HUES48 (cell line): ENCODE data around the gene CYSTM1.
A peak's percentile ranks its signal among the peaks of the same experiment; 100 is the strongest.

Source experiments
- H3K27ac ChIP-seq: one replicate; pipeline ENCODE4 v1.7.0; 2013; ENCODE audit warnings: low read depth, low read length, inconsistent platforms
- H3K27me3 ChIP-seq: 2 replicates; pipeline ENCODE4 v1.6.1; 2013; ENCODE audit warnings: mild to moderate bottlenecking, low read length; ENCODE audit not compliant: control insufficient read depth, insufficient read depth
- H3K36me3 ChIP-seq: 2 replicates; pipeline ENCODE4 v1.6.1; 2013; ENCODE audit warnings: low read length; ENCODE audit not compliant: control insufficient read depth, insufficient read depth
- H3K4me1 ChIP-seq: 2 replicates; pipeline ENCODE4 v1.6.1; 2013; ENCODE audit warnings: mild to moderate bottlenecking, low read length; ENCODE audit not compliant: control insufficient read depth, insufficient read depth
- H3K4me3 ChIP-seq: 2 replicates; pipeline ENCODE4 v1.5.1; 2013; ENCODE audit warnings: mild to moderate bottlenecking, low read depth, low read length
- H3K9ac ChIP-seq: 2 replicates; pipeline ENCODE4 v1.6.1; 2013; ENCODE audit warnings: mild to moderate bottlenecking, low read depth, low read length, moderate library complexity
- H3K9me3 ChIP-seq: 2 replicates; pipeline ENCODE4 v1.6.1; 2013; ENCODE audit warnings: low read length; ENCODE audit not compliant: control insufficient read depth, insufficient read depth

CYSTM1 gene

DNA sequence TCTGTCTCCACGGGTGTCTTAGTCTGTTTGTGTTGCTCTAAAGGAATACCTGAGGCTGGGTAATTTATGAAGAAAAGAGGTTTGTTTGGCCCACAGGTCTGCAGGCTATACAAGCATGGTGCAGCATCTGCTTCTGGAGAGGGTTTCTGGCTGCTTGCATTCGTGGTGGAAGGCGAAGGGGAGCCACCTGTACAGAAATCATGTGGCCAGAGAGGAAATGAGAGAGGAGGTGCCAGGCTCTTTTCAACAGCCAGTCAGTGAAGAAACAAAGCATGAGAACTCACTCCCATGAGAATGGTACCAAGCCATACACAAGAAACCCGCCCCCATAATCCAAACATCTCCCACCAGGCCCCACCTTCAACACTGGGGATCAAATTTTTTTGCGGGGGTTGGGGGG, 74.5 kb downstream of the CYSTM1 start:
- H3K36me3 ChIP-seq: peaks cover 10% of the 10 kb centered on the region
- no peaks in the 10 kb centered on the region for H3K27me3 ChIP-seq
- no peak overlapping the region for H3K27ac ChIP-seq
- peaks cover 20% of the 10 kb centered on the region for H3K4me1 ChIP-seq
- H3K4me3 ChIP-seq: no peak overlapping the region
- H3K9me3 ChIP-seq: no peaks in the 10 kb centered on the region
- H3K9ac ChIP-seq: no peak overlapping the region

DNA sequence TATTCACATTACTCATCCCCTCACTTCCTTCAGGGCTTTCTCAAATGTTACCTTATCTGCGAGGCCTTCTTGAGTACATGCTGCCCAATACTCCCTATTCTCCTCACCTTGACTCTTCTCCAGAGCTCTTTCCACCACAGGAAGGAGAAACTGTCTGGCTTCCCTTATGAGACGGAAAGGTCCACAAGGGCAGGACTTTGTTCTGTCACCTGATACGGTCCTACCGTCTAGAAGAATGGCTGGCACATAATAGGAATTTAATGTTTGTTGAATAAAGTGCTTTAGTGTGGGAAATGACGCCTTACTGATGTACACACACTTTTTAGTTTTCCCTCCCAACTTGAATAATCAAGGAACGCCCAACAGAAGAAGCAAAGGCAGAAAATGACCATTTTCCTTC, 75.4 kb downstream of the CYSTM1 start:
- Histone ChIP-seq H3K36me3 (peaks cover 2% of the 10 kb centered on the region; the same call in 1 of the 2 replicates), H3K27ac (no peak overlapping the region)

DNA sequence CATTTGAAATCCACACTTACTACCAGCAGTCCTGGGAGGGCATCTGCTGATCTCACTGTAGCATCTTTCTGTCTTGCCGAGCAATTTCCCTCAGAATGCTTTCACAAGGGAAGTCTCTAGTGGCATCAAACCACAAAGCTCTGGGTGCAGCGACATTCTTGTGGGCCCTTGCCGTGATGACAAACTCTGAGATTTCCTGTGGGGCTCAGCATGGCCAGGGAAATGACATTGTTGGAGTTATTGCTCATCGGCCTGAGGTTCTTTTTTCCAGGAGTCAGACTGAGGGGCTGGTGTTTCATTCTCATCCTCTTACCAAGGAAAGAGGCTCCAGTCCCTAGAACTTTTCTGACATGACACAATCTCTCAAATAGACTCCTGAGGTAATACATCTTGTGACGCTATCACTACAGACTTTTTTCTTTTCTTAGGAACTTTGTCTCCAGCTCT, 76.6 kb downstream of the CYSTM1 start:
- H3K4me3 ChIP-seq: no peak overlapping the region
- H3K9me3 ChIP-seq: no peaks in the 10 kb centered on the region
- no peaks in the 10 kb centered on the region for H3K27me3 ChIP-seq
- no peak overlapping the region for H3K9ac ChIP-seq
- no peak overlapping the region for H3K27ac ChIP-seq
- no peaks in the 10 kb centered on the region; the same call in 1 of the 2 replicates for H3K36me3 ChIP-seq
- H3K4me1 ChIP-seq: peaks cover 7% of the 10 kb centered on the region; the same call in 1 of the 2 replicates

More for the DNA sequence above, 75.4 kb downstream of the CYSTM1 start:
- H3K9me3 ChIP-seq: no peaks in the 10 kb centered on the region
- no peak overlapping the region for H3K9ac ChIP-seq
- no peaks in the 10 kb centered on the region for H3K27me3 ChIP-seq
- peaks cover 15% of the 10 kb centered on the region for H3K4me1 ChIP-seq
- H3K4me3 ChIP-seq: no peak overlapping the region

GRCh38 chr5:140252470-140253126, 77.6 kb downstream of the CYSTM1 start:
- Histone ChIP-seq H3K27me3 (no peaks in the 10 kb centered on the region), H3K9ac (no peak overlapping the region), H3K4me1 (peaks cover 7% of the 10 kb centered on the region; the same call in 1 of the 2 replicates), H3K9me3 (no peaks in the 10 kb centered on the region), H3K4me3 (no peak overlapping the region), H3K27ac (no peak overlapping the region), H3K36me3 (no peaks in the 10 kb centered on the region; the same call in 1 of the 2 replicates)

DNA sequence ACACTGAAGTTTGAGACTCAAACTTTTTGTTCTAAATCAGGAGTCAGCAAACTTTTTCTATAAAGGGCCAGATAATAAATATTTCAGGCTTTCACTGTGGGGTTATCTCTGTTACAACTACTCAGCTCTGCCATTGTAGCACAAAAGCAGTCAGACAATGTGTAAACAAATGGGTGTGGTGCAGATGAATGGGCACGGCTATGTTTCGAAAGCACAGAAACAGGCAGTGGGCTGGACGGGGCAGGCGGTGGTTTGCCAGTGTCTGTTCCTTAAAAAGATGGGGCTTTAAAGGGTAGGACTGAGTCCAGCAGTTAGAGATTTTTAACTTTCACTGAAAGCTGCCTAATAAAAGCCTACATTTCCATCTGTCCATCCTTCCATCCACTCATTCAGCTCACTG, 79.0 kb downstream of the CYSTM1 start:
- Histone ChIP-seq H3K4me1 (peaks cover 7% of the 10 kb centered on the region; the same call in 1 of the 2 replicates), H3K27me3 (no peaks in the 10 kb centered on the region), H3K4me3 (no peak overlapping the region), H3K36me3 (no peaks in the 10 kb centered on the region; the same call in 1 of the 2 replicates), H3K27ac (no peak overlapping the region), H3K9ac (no peak overlapping the region), H3K9me3 (no peaks in the 10 kb centered on the region)

- Histone ChIP-seq H3K9me3 (no peaks in the 10 kb centered on the region; the same call in 1 of the 2 replicates), H3K4me1 (peaks cover 14% of the 10 kb centered on the region; the same call in 1 of the 2 replicates), H3K27me3 (no peaks in the 10 kb centered on the region), H3K27ac (no peak overlapping the region), H3K4me3 (no peak overlapping the region), H3K36me3 (no peaks in the 10 kb centered on the region; the same call in 1 of the 2 replicates), H3K9ac (no peak overlapping the region)
These were observed 80.6 kb downstream of the CYSTM1 start for GRCh38 chr5:140255460-140256157.

- Histone ChIP-seq H3K9ac (no peak overlapping the region), H3K36me3 (no peaks in the 10 kb centered on the region), H3K27ac (no peak overlapping the region), H3K4me3 (no peak overlapping the region), H3K9me3 (no peaks in the 10 kb centered on the region; the same call in 1 of the 2 replicates), H3K27me3 (no peaks in the 10 kb centered on the region), H3K4me1 (peaks cover 14% of the 10 kb centered on the region; the same call in 1 of the 2 replicates)
These were observed 81.7 kb downstream of the CYSTM1 start for GRCh38 chr5:140256726-140257125.

GRCh38 chr5:140258016-140258415, 83.0 kb downstream of the CYSTM1 start:
- Histone ChIP-seq H3K36me3 (peaks cover 3% of the 10 kb centered on the region; the same call in 1 of the 2 replicates), H3K9me3 (no peaks in the 10 kb centered on the region; the same call in 1 of the 2 replicates), H3K27ac (no peak overlapping the region), H3K4me3 (no peak overlapping the region), H3K27me3 (no peaks in the 10 kb centered on the region), H3K9ac (no peak overlapping the region), H3K4me1 (0 out of 2 replicates have a peak, but pooled peaks cover 8% of the 10 kb centered on the region)

DNA sequence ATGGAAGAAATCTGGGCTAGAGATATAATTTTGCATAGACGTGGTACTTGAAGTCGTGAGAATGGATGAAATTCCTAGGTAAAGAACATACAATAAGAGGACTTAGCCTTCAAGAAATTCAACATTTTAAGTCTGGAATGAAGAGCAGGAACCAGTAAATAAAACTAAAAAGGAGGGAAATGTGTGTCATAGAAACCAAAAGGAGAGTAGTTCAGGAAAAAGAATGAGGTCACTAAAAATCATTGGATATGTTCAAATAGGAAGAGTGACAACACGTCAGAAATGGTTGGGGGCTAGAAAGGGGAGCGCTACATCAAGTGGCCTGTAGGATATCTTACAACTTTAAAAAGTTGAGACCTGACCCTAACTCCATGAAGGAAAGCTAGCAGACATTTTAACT, 83.9 kb downstream of the CYSTM1 start:
- Histone ChIP-seq H3K9ac (no peak overlapping the region), H3K4me3 (no peak overlapping the region), H3K4me1 (0 out of 2 replicates have a peak, but pooled peaks cover 8% of the 10 kb centered on the region), H3K9me3 (no peaks in the 10 kb centered on the region; the same call in 1 of the 2 replicates), H3K36me3 (peaks cover 3% of the 10 kb centered on the region; the same call in 1 of the 2 replicates), H3K27ac (peak overlapping the region; percentile 9), H3K27me3 (no peaks in the 10 kb centered on the region)

DNA sequence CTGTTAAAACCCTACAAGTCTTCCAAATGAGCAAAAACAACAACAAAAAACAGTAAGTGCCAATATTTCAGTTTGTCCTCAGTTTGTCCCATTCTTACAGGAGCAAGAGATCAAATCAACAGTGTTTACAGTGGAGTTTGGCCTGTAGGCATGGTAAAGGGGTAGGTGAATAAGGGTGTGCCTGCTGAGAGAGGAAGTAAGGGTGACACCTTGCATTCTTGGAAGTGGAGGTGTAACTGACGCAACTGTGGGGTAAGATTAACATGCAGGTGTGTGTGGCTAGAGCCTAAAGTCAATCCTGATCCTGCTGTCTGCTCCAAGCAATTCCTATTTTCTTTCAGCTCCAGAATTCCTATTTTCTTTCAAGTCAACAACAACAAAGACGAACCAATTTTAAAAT, 84.5 kb downstream of the CYSTM1 start:
- Histone ChIP-seq H3K4me1 (0 out of 2 replicates have a peak, but pooled peaks cover 8% of the 10 kb centered on the region), H3K4me3 (no peak overlapping the region), H3K9me3 (no peaks in the 10 kb centered on the region; the same call in 1 of the 2 replicates), H3K36me3 (peaks cover 3% of the 10 kb centered on the region; the same call in 1 of the 2 replicates), H3K27ac (peak overlapping the region; percentile 9), H3K9ac (no peak overlapping the region), H3K27me3 (no peaks in the 10 kb centered on the region)
